SIG-M5 treated with dmso at 0.1 percent for 504 hours (cell line): ENCODE data around the gene MTURN.

Experiments
- DNase-seq: peaks from one replicate; lab custom pipeline; 2025; ENCODE audit not compliant: unreplicated experiment; lab: John Stamatoyannopoulos, UW

The MTURN gene

GRCh38 chr7:30201921-30202320, 67.1 kb downstream of the MTURN start:
- no peak for DNase-seq

- no peak for DNase-seq
Measured at GRCh38 chr7:30202671-30203070, 67.9 kb downstream of the MTURN start.

GRCh38 chr7:30206491-30206890, 71.7 kb downstream of the MTURN start:
- DNase-seq, result no peak

GRCh38 chr7:30206942-30207341, 72.2 kb downstream of the MTURN start:
- no peak for DNase-seq

- DNase-seq, result no peak
Measured at GRCh38 chr7:30207376-30207775, 72.6 kb downstream of the MTURN start.

- DNase-seq, result no peak
Measured at GRCh38 chr7:30209951-30210350, 75.2 kb downstream of the MTURN start.
